ENCODE data around the gene WFDC1.

The WFDC1 gene

GRCh38 chr16:84295203-84295860, 654 bp downstream of the WFDC1 start:
- no peak overlapping the region for H3K4me3 ChIP-seq (ENCODE audit: low read depth, low read length)
- TF ChIP-seq CTCF (IDR thresholded peaks at IDR 0.05; ENCODE audit: control insufficient read depth, extremely low read depth, insufficient read depth) = no peak
- DNase-seq (ENCODE audit: low read depth) = no peak

GRCh38 chr16:84298376-84298899, 3.8 kb downstream of the WFDC1 start:
- no peak for DNase-seq (ENCODE audit: low read depth)
- no peak overlapping the region for H3K4me3 ChIP-seq (ENCODE audit: low read depth, low read length)
- TF ChIP-seq CTCF (IDR thresholded peaks at IDR 0.05; ENCODE audit: control insufficient read depth, extremely low read depth, insufficient read depth) = no peak

- no peak overlapping the region for H3K4me3 ChIP-seq (ENCODE audit: low read depth, low read length)
- no peak for DNase-seq (ENCODE audit: low read depth)
- no peak for TF ChIP-seq CTCF (IDR thresholded peaks at IDR 0.05; ENCODE audit: control insufficient read depth, extremely low read depth, insufficient read depth)
Observed at GRCh38 chr16:84299734-84300440, 5.2 kb downstream of the WFDC1 start.

- DNase-seq (ENCODE audit: low read depth) = no peak
- no peak for TF ChIP-seq CTCF (IDR thresholded peaks at IDR 0.05; ENCODE audit: control insufficient read depth, extremely low read depth, insufficient read depth)
- no peak overlapping the region for H3K4me3 ChIP-seq (ENCODE audit: low read depth, low read length)
Observed at GRCh38 chr16:84302111-84302954, 7.7 kb downstream of the WFDC1 start.

- DNase-seq (ENCODE audit: low read depth) = no peak
- H3K4me3 ChIP-seq (ENCODE audit: low read depth, low read length) = no peak overlapping the region
- no peak for TF ChIP-seq CTCF (IDR thresholded peaks at IDR 0.05; ENCODE audit: control insufficient read depth, extremely low read depth, insufficient read depth)
Observed at GRCh38 chr16:84303023-84303422, 8.3 kb downstream of the WFDC1 start.

GRCh38 chr16:84303516-84303915, 8.8 kb downstream of the WFDC1 start:
- H3K4me3 ChIP-seq (ENCODE audit: low read depth, low read length) = no peak overlapping the region
- no peak for TF ChIP-seq CTCF (IDR thresholded peaks at IDR 0.05; ENCODE audit: control insufficient read depth, extremely low read depth, insufficient read depth)
- no peak for DNase-seq (ENCODE audit: low read depth)
